Endothelial cell of umbilical vein (primary cell): Measurements from ENCODE around the gene GLI3.

ENCODE experiments used
- EZH2 ChIP-seq: IDR thresholded peaks from 2 replicates; pipeline ENCODE4 v1.6.1; 2012; ENCODE audit warnings: borderline replicate concordance, low read depth, mild to moderate bottlenecking, moderate library complexity, low read length, inconsistent platforms; ENCODE audit not compliant: severe bottlenecking
- JUN ChIP-seq: IDR thresholded peaks from 2 replicates; pipeline ENCODE4 v1.6.1; 2011; ENCODE audit warnings: borderline replicate concordance, low read depth; ENCODE audit not compliant: insufficient read length, insufficient read depth
- POLR2A ChIP-seq: IDR thresholded peaks from 2 replicates; pipeline ENCODE4 v1.6.1; 2012; ENCODE audit warnings: low read depth, mild to moderate bottlenecking, control low read depth, low read length
- POLR2AphosphoS5 ChIP-seq: IDR thresholded peaks from 2 replicates; pipeline ENCODE4 v1.6.1; 2012; ENCODE audit warnings: low read depth, mild to moderate bottlenecking, control low read depth, low read length, moderate library complexity; ENCODE audit not compliant: insufficient read depth
- TF ChIP-seq, protein P1 (sequence below), 2 donors: IDR thresholded peaks; 1 replicate in 1 of 2; 2 replicates in 1 of 2; pipeline ENCODE4 v1.5.1; 2011; ENCODE audit warnings: low read length in 2 of 2, mild to moderate bottlenecking in 2 of 2, moderate library complexity in 2 of 2, control low read depth in 1 of 2, inconsistent platforms in 1 of 2, low read depth in 1 of 2; ENCODE audit not compliant: insufficient read depth in 1 of 2; ENCODE audit errors: extremely low read depth in 1 of 2

DNA sequence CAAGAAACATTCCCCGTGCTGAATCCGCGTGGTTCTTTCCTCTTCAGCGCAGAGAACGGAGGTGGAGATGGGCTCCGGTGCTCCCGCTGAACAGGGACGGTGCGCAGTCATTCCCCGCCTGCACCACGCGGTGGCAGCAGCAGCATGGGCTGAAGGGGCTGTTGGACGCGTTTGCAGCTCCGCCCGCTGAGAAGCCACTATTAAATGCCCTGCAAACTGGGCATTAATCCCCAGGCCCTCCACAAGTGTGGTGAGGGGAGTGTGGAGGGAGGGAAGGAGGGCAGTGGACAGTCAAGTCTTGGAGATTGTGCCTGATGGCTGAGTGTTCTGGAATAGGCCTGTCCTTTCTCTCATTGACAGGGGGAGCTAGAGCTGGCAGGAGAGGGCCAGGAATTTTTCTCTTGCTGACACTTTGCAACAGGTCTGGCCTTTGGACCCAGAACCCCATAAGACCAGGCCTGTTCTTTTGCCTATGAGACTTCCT lies 293.9 kb downstream of the GLI3 start:
- TF ChIP-seq JUN (no peak), POLR2A (no peak), POLR2AphosphoS5 (no peak), EZH2 (no peak)
- TF ChIP-seq, protein P1, sequence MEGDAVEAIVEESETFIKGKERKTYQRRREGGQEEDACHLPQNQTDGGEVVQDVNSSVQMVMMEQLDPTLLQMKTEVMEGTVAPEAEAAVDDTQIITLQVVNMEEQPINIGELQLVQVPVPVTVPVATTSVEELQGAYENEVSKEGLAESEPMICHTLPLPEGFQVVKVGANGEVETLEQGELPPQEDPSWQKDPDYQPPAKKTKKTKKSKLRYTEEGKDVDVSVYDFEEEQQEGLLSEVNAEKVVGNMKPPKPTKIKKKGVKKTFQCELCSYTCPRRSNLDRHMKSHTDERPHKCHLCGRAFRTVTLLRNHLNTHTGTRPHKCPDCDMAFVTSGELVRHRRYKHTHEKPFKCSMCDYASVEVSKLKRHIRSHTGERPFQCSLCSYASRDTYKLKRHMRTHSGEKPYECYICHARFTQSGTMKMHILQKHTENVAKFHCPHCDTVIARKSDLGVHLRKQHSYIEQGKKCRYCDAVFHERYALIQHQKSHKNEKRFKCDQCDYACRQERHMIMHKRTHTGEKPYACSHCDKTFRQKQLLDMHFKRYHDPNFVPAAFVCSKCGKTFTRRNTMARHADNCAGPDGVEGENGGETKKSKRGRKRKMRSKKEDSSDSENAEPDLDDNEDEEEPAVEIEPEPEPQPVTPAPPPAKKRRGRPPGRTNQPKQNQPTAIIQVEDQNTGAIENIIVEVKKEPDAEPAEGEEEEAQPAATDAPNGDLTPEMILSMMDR (IDR thresholded peaks at IDR 0.05; ENCODE audit: extremely low read depth in 1 of 2, insufficient read depth in 1 of 2, low read depth in 1 of 2, low read length in 2 of 2) = peak; percentile 95 to 96
